Esophagus squamous epithelium (tissue), 5 donors: Measurements from ENCODE around the gene KIAA0319L. TPM values are rescaled to one million over a fixed set of nuclear protein-coding genes. Genes with fewer than 3 reads are reported as not detected.

Experiments used
- DNase-seq: peaks from one replicate; lab custom pipeline; 2025; lab: John Stamatoyannopoulos, UW
- H3K27ac ChIP-seq, 4 donors: fragments of 200-600 bp; sonication (generic); one replicate each; pipeline ENCODE4 v1.5.1; 2016 to 2019; ENCODE audit warnings: mild to moderate bottlenecking in 1 of 4
- H3K27me3 ChIP-seq, 4 donors: fragments of 200-600 bp; sonication (generic); 1 replicate in 3 of 4; 2 replicates in 1 of 4; pipeline versions ENCODE4 v1.5.1 to v1.6.0; 2017 to 2021; ENCODE audit warnings: antibody characterized with exemption in 1 of 4
- H3K36me3 ChIP-seq, 3 donors: fragments of 200-600 bp; sonication (generic); one replicate each; pipeline ENCODE4 v1.5.1; 2016 to 2019
- H3K4me1 ChIP-seq, 3 donors: fragments of 200-600 bp; sonication (generic); one replicate each; pipeline ENCODE4 v1.5.1; 2017 to 2019
- H3K4me3 ChIP-seq, 4 donors: fragments of 200-600 bp; sonication (generic); 1 replicate in 3 of 4; 2 replicates in 1 of 4; pipeline ENCODE4 v1.5.1; 2016 to 2019; ENCODE audit warnings: mild to moderate bottlenecking in 2 of 4, moderate library complexity in 1 of 4
- H3K9me3 ChIP-seq, 3 donors: fragments of 200-600 bp; sonication (generic); one replicate each; pipeline ENCODE4 v1.5.1; 2016 to 2019
- POLR2A ChIP-seq, 4 donors: fragments of 450-650 bp; IDR thresholded peaks; one replicate each; pipeline ENCODE4 v1.6.1; 2017; ENCODE audit warnings: antibody characterized with exemption in 4 of 4, mild to moderate bottlenecking in 4 of 4, moderate library complexity in 3 of 4
- WGBS, 2 donors: methylation state at CpG; one replicate each; pipeline ENCODE4 v1.1.5; 2018; 5-methylcytosine and 5-hydroxymethylcytosine counted together
- intact Hi-C: fragments of 100-400 bp; cut with DNase I; formaldehyde crosslinking; loops from one replicate; pipeline ENCODE4 v1.15.0; 2022
- total RNA-seq, 4 donors: library from RNA; depleted of rRNA; stranded (reverse); fragments of >200 nt; gene quantifications; one replicate each; pipeline ENCODE4 v1.1.0, GENCODE V29; 2016
- TF ChIP-seq, protein P1 (sequence below), 6 experiments: fragments of 450-650 bp in 4 of 6; fragments of 200-600 bp in 2 of 6; sonication (generic) in 2 of 6; IDR thresholded peaks; one replicate each; pipeline ENCODE4 v1.5.1; 2016 to 2019; ENCODE audit warnings: antibody characterized with exemption in 6 of 6, mild to moderate bottlenecking in 4 of 6, moderate library complexity in 4 of 6
- donor health status: DM: yes; HTN: yes; CAD: no.

KIAA0319L gene
- total RNA-seq, 4 donors from 2014 or later, result 24.8 to 53.4 (median 28.4) TPM

DNA sequence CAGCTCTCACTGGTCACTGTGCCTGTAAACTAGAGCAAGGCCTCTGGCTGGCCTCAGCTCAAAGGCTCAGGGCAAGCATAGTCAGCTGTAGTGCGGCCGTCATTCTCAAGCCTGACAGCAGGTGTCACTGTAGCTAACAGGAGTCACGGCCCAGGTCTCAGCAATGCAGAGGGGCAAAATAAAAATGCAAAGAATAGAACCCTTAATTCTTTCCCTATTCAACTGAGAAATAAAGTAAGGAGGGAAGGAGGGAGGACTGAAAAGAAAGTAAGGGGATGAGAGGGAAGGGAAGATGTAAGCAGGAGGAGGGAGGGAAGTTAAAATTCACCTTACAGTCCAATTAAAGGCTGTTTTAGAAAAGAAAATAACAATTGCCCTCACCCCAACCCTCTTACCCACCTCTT lies 106.1 kb downstream of the KIAA0319L start:
- peaks cover 20 to 58% (median 41%) of the 10 kb centered on the region in 3 donors for H3K4me1 ChIP-seq
- H3K9me3 ChIP-seq, result no peaks in the 10 kb centered on the region
- H3K27me3 ChIP-seq, result no peaks in the 10 kb centered on the region
- no peak for DNase-seq
- no peak overlapping the region for H3K4me3 ChIP-seq
- TF ChIP-seq, protein P1, sequence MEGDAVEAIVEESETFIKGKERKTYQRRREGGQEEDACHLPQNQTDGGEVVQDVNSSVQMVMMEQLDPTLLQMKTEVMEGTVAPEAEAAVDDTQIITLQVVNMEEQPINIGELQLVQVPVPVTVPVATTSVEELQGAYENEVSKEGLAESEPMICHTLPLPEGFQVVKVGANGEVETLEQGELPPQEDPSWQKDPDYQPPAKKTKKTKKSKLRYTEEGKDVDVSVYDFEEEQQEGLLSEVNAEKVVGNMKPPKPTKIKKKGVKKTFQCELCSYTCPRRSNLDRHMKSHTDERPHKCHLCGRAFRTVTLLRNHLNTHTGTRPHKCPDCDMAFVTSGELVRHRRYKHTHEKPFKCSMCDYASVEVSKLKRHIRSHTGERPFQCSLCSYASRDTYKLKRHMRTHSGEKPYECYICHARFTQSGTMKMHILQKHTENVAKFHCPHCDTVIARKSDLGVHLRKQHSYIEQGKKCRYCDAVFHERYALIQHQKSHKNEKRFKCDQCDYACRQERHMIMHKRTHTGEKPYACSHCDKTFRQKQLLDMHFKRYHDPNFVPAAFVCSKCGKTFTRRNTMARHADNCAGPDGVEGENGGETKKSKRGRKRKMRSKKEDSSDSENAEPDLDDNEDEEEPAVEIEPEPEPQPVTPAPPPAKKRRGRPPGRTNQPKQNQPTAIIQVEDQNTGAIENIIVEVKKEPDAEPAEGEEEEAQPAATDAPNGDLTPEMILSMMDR (IDR thresholded peaks at IDR 0.05), result peak; percentile 58 to 89 (median 84)
- TF ChIP-seq POLR2A (IDR thresholded peaks at IDR 0.05), result no peak
- H3K27ac ChIP-seq, result peak overlapping the region in 3 of 4 donors; percentile 48 to 80 (median 70)
- WGBS, 2 donors, result 0 to 5% methylated on average over 1 to 3 of the region's 3 CpGs
- peaks cover 9 to 92% (median 11%) of the 10 kb centered on the region in 3 donors for H3K36me3 ChIP-seq
- intact Hi-C loops, result loop anchor here (5.0 kb wide), 1 partner anchor 111 kb away; no protein-coding TSS in a partner anchor

DNA sequence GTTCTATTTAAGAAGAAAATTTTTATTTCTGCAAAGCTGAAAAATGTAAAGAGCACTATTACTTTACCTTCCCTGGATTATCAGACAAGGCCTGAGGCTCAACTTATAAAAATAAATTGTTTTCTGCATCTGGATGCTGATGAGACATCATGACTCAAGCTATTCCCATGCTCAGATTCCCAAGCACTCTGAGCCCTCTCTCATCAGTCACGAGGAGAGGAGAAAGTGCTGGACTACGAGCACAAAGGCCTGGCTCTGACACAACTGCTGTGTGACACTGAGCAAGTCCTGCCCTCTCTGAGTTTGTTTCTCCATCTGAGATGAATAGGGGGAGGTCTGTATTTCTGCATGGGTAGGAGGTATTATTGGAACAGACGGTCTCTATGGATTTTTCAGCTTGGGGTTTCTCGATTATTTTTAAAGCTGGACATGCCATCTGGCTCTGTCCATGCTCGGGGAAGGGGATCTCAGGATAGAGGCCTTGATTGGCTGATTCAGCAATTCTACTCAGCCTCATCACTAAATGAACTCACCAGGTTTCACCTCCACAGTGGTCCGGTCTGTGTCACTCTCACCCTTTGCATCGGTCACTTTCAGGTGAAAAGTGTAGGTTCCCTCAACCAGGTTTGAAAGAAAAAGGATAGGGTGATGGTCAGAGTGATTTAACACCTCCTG lies 107.7 kb downstream of the KIAA0319L start:
- intact Hi-C loops, result loop anchor here (5.0 kb wide), 1 partner anchor 113 kb away; no protein-coding TSS in a partner anchor
- no peak for DNase-seq
- H3K4me3 ChIP-seq, result no peak overlapping the region
- peaks cover 20 to 51% (median 36%) of the 10 kb centered on the region in 3 donors for H3K4me1 ChIP-seq
- no peaks in the 10 kb centered on the region for H3K9me3 ChIP-seq
- TF ChIP-seq, protein P1 (IDR thresholded peaks at IDR 0.05), result no peak
- TF ChIP-seq POLR2A (IDR thresholded peaks at IDR 0.05), result no peak
- 82 to 89% methylated on average over 5 to 7 of the region's 7 CpGs for WGBS, 2 donors
- H3K27me3 ChIP-seq, result no peaks in the 10 kb centered on the region
- H3K36me3 ChIP-seq, result peaks cover 9 to 94% (median 11%) of the 10 kb centered on the region in 3 donors
- H3K27ac ChIP-seq, result peak overlapping the region in 1 of 4 donors; percentile 36

DNA sequence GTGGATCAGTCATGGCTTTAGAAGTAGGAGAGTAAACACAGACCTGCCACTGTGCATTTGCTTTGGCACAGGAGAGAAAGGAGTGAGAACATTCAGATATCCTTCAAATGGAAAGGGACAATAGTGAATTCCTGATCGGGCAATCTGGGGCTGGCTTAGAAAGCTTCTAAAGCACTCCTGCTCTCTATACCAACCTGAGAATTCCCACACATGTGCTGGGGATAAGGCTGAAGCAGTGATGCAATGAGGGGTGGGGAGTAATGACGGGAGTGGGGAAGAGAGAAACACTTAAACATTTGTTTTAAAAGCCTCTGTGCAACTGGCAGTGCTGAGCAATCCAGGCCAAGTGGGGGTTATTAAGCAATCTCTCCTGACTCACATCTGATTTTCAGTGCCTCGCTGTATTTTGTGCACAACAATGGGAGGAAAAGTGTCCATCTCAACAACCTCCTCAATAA lies 108.8 kb downstream of the KIAA0319L start:
- Histone ChIP-seq H3K4me3 (no peak overlapping the region), H3K4me1 (peaks cover 20 to 41% (median 31%) of the 10 kb centered on the region in 3 donors), H3K27me3 (no peaks in the 10 kb centered on the region), H3K27ac (peak overlapping the region in 1 of 4 donors; percentile 75), H3K36me3 (peaks cover 9 to 94% (median 11%) of the 10 kb centered on the region in 3 donors), H3K9me3 (no peaks in the 10 kb centered on the region)
- 24 to 35% methylated on average over 3 of the region's 3 CpGs for WGBS, 2 donors
- TF ChIP-seq, protein P1 (IDR thresholded peaks at IDR 0.05), result no peak
- no peak for TF ChIP-seq POLR2A (IDR thresholded peaks at IDR 0.05)
- DNase-seq, result no peak
- intact Hi-C loops, result no loop called here

DNA sequence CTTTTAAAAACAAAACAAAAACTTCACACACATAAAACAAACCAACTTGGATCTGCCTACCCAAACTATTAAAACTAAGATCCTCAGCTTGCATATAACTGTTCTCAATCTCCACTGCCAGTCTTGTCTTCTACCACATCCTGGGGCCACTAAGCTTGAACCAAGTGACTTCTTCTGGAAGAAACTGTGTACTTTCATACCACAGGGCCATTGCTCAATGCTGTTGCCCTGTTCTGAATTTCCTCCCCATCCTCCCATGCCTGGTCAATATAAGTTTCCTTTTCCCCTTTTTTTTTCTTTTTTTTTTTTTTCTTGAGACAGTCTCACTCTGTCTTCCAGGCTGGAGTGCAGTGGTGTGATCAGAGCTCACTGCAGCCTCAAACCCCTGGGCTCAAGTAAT lies 109.9 kb downstream of the KIAA0319L start:
- TF ChIP-seq, protein P1 (IDR thresholded peaks at IDR 0.05), result no peak
- no peak for TF ChIP-seq POLR2A (IDR thresholded peaks at IDR 0.05)
- intact Hi-C loops, result no loop called here
- Histone ChIP-seq H3K9me3 (no peaks in the 10 kb centered on the region), H3K4me3 (no peak overlapping the region), H3K27ac (no peak overlapping the region), H3K36me3 (peaks cover 9 to 94% (median 11%) of the 10 kb centered on the region in 3 donors), H3K27me3 (no peaks in the 10 kb centered on the region), H3K4me1 (peaks cover 16 to 41% (median 32%) of the 10 kb centered on the region in 3 donors)
- no peak for DNase-seq

DNA sequence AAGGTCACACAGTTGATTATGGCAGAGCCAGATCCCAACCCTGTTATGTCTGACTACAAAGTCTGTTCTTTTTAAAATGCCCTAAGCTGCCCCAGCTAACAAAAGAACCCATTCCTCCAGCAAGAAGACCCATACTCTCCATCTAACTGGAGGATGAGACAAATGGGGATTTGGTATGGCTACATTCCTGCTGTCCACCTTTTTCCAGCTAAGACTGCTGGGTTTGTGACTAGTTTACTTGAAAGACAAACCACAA lies 112.8 kb downstream of the KIAA0319L start:
- intact Hi-C loops, result no loop called here
- Histone ChIP-seq H3K9me3 (no peaks in the 10 kb centered on the region), H3K27ac (no peak overlapping the region), H3K4me3 (no peak overlapping the region), H3K4me1 (peaks cover 7 to 54% (median 21%) of the 10 kb centered on the region in 3 donors), H3K36me3 (peaks cover 17 to 98% (median 22%) of the 10 kb centered on the region in 3 donors), H3K27me3 (no peaks in the 10 kb centered on the region)
- no peak for DNase-seq
- TF ChIP-seq, protein P1 (IDR thresholded peaks at IDR 0.05), result no peak
- no peak for TF ChIP-seq POLR2A (IDR thresholded peaks at IDR 0.05)
